CD4-positive, alpha-beta T cell treated with Interleukin-15 for 1 hour (primary cell): ENCODE measurements around the gene REXO5.
A peak's percentile ranks its signal among the peaks of the same experiment; 100 is the strongest.
"Not testable (repeated sequence)": the region's sequence is repeated elsewhere in the genome, so short reads cannot be mapped to it uniquely, and the experiment has no call there.

Experiments
- DNase-seq: peaks from one replicate; pipeline ENCODE4 v3.0.0-alpha.2; 2020

REXO5 gene

GRCh38 chr16:20801278-20801677 is 5.0 kb upstream of the REXO5 start:
- no peak for DNase-seq

- DNase-seq: no peak
Measured at GRCh38 chr16:20803192-20803560, 3.2 kb upstream of the REXO5 start.

DNA sequence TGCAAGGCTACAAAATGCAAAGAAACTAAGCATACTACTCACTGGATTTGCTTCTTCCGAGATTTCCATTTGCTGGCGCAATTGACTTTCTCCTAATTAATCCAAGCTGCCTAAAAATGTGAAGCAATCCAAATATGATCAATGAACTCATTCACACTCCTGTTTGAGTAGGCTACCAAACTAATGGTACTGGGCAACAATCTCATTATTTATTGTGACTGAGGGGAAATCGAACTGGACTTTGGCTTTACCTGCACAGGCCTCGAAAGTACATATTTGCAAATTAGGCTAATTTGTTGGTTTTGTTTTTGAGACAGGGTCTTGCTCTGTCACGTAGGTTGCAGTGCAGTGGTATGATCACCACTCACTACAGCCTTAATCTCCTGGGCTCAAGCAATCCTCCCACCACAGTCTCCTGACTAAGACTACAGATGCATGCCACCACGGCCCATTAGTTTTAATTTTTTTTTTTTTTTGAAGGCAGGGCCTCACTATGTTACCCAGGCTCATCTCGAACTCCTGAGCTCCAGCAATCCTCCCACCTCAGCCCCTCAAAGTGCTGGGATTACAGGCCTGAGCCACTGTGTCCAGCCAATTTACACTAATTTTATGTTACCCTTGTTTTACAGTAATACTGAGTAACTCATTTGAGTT is 2.6 kb upstream of the REXO5 start:
- no peak for DNase-seq

GRCh38 chr16:20805684-20806167 is 601 bp upstream of the REXO5 start:
- DNase-seq: not testable (repeated sequence)

- no peak for DNase-seq
Measured at GRCh38 chr16:20807862-20808261, 1.5 kb downstream of the REXO5 start.

- no peak for DNase-seq
Measured at GRCh38 chr16:20811889-20812439, 5.6 kb downstream of the REXO5 start.

- DNase-seq: no peak
Measured at GRCh38 chr16:20812510-20812909, 6.2 kb downstream of the REXO5 start.

GRCh38 chr16:20814784-20815183 is 8.5 kb downstream of the REXO5 start:
- DNase-seq: no peak

DNA sequence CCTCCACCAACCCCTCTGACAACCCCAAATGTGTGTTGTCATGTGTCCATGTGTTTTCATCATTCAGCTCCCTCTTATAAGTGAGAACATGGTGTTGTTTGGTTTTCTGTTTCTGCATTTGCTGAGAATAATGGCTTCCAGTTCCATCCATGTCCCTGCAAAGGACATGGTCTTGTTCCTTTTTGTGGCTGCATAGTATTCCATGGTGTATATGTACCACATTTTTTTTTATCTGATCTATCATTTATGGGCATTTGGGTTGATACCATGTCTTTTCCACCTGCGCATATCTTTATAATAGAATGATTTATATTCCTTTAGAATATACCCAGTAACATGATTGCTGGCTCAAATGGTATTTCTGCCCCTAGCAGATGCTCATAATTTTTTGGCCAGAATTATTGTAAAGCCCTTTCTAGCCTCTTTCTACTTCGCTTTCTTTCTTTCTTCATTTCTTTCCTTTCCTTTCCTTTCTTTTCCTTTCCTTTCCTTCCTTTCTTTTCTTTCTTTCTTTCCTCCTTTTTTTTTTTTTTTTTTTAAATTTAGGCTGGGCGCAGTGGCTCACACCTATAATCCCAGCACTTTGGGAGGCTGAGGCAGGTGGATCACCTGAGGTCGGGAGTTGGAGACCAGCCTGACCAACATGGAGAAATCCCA is 12.7 kb downstream of the REXO5 start:
- no peak for DNase-seq

GRCh38 chr16:20821682-20822081 is 15.4 kb downstream of the REXO5 start:
- DNase-seq: no peak

DNA sequence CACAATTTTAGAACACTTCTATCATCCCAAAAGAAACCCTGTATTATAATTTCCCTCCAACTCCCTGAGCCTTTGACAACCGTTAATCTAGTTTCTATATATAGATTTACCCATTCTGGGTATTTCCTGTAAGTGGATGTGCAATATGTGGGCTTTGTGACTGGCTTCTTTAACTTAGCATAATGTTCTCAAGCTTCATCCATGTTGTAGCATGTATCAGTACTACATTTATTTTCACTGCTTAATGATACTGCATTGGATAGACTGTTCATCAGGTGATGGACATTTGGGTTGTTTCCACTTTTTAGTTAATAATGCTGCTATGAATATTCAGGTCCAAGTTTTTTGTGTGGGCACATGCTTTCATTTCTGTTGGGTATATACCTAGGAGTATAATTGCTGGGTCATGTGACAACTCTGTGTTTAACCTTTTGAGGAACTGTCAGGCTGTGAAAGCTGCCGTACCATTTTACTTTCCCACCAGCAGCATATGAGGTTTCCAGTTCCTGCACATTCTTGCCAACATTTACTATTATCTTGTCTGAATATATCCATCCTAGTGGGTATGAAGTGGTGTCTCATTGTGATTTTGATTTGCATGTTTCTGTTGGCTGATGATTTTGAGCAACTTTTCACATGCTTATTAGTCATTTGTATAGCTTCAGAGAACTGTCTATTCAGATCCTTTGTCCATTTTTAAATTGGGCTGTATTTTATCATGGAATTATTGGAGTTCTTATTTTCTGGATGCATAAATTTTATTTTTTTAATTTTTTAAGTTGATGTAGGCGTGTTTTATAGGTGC is 16.4 kb downstream of the REXO5 start:
- no peak for DNase-seq

DNA sequence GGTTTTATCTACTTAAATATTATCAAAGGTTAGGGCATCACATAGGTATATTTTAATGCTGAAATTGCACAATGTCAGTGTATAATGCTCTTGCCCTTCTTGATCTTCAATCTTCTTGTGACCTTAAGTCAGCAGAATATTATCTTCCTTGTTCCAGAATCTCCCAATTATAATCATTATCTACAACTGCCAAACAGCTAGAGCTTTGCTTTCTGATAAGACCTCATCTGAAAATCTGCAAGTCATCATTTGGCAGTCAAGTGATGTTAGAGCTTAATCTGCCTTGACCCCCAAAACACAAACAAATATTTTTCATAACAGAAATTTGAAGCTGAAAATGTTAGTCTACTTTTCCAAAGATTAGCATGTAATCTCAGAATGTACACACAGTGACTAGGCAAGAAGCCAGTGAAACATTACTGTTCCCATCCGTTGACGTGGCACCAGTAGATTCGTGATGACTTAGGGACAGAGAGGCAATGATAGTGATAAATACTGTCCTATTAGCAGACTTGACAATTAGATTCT is 19.8 kb downstream of the REXO5 start:
- no peak for DNase-seq

DNA sequence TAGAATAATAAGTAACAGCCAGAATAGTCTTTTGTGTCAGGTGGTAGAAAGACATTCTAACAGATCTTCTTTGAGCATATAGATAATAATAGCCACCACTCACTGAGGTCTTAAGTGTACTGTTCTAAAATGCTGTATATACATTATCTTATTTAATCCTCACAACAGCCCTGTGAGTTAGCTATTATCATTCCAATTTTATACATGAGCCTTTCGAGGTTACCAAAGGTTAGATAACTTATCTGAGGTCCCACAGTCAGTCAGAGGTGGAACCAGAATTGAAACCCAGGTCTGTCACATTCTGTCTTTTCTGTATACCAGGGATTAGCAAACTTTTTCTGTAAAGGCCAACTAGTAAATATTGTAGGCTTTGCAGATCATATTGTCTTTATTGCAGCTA is 23.2 kb downstream of the REXO5 start:
- DNase-seq: no peak

DNA sequence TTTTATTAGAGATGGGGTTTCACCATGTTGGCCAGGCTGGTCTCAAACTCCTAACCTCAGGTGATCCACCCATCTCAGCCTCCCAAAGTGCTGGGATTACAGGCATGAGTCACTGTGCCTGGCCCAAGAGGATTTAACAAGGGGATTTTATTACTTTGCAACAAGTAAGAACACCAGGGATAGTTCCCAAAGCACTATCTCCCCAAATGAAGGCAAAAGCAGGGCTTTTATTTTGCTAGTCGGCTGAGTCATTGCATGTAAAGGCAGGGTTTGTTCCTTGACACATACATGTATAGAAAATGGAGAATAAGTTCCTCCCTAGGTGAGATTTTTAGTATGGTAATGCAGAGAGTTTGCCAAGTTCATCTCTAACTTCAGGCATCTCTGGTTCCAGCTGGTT is 24.0 kb downstream of the REXO5 start:
- DNase-seq: no peak

DNA sequence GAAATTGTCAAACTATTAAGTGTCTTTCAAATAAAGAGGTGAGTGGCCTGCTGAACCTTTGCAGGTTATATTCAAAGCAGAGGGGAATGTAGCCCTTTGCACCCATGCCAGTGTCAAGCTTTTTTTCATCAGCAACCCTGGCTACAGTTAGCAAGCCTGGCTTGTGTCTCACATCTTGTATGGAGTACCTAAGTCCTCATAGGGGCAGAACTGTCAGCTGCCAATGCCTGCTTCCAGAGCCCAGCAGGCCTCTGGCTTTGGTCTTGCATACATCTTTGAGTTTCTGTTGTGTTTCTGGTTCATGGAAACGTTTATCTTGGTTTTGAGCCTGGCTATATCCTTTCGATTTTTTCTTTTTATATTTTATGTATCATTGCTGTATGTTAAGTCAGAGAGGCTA is 26.8 kb downstream of the REXO5 start:
- no peak for DNase-seq

- DNase-seq: no peak
Measured at GRCh38 chr16:20838240-20838639, 31.9 kb downstream of the REXO5 start.

GRCh38 chr16:20839504-20839903 is 33.2 kb downstream of the REXO5 start:
- no peak for DNase-seq

DNA sequence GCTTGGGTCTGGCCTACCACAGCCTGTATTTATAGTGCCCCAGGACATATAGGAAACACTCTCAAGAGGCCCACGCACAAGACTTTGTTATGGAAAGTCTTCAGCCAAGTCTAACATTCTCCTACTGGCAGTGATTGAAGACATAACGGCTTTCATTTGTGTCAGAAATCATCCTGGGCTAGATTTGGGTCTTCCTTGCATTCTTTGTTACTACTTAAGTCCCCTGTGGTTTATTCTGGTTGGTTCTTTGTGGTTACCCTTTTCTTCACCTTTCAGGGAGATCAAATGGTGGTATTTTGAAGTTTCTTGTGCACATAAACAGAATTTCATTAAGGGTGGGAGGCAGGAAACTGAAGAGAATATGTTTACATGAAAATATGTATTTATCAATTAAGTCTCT is 37.7 kb downstream of the REXO5 start:
- DNase-seq: no peak

DNA sequence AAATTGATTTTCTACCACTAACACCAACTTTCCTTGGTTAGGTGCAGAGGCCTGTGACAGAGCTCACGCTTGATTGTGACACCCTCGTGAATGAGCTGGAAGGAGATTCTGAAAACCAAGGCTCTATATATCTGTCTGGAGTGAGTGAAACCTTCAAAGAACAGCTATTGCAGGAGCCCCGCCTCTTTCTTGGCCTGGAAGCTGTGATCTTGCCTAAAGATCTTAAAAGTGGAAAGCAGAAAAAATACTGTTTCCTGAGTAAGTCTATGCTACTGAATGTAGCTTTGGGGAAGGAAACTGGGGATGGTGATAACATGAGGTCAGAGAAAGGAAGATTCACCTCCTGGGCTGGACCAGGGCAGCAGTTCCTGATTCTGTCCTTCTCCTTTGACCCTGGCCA is 38.3 kb downstream of the REXO5 start:
- DNase-seq: no peak

DNA sequence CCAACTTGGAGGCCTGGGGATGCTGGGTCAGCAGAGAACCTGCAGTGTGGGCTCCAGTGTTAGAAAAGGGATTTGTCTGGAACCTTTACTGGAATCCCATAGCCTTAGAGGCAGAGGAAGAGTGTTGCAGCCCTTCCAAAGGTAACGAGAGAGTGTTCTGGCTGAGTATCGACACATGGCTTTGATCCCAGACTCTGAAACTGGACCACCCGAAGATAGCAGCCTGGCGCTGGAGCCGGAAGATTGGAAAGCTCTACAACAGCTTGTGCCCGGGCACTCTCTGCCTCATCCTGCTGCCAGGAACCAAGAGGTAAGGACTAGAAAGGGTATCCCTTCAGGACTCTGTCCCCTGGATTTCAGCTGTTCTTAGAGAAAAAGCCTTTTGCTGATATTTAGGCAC is 39.7 kb downstream of the REXO5 start:
- DNase-seq: no peak

DNA sequence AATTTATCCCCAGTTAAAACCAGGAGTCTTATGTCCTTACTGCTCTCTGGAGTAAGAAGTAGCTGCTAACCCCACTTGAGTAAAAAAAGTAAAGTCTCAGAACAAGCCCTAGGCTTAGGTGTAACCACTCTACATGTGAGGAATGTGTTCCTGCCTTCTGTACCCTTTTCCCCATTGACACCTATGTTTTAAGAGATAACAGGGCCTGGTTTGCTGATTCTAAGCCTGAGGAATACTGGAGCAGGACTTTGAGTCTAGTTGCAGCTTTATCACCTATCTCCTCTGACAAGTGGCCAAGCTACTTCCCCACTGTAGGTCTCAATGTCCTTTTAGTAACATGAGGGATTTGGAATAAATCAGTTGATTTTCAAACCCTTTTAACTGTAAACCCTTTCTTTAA is 40.2 kb downstream of the REXO5 start:
- DNase-seq: no peak

GRCh38 chr16:20847550-20847949 is 41.2 kb downstream of the REXO5 start:
- DNase-seq: no peak

GRCh38 chr16:20849589-20850390 is 43.5 kb downstream of the REXO5 start:
- peak; percentile 35 for DNase-seq
